GM18508 (cell line): ENCODE measurements around the gene ACOT11.
"Not testable (repeated sequence)": the region's sequence is repeated elsewhere in the genome, so short reads cannot be mapped to it uniquely, and the experiment has no call there.

Experiments used
- ATAC-seq: cut with Tn5 transposase; IDR thresholded peaks from one replicate; pipeline ENCODE4 v1.9.1; 2021; ENCODE audit warnings: moderate number of reproducible peaks; ENCODE audit not compliant: insufficient read depth, unreplicated experiment

ACOT11 gene

DNA sequence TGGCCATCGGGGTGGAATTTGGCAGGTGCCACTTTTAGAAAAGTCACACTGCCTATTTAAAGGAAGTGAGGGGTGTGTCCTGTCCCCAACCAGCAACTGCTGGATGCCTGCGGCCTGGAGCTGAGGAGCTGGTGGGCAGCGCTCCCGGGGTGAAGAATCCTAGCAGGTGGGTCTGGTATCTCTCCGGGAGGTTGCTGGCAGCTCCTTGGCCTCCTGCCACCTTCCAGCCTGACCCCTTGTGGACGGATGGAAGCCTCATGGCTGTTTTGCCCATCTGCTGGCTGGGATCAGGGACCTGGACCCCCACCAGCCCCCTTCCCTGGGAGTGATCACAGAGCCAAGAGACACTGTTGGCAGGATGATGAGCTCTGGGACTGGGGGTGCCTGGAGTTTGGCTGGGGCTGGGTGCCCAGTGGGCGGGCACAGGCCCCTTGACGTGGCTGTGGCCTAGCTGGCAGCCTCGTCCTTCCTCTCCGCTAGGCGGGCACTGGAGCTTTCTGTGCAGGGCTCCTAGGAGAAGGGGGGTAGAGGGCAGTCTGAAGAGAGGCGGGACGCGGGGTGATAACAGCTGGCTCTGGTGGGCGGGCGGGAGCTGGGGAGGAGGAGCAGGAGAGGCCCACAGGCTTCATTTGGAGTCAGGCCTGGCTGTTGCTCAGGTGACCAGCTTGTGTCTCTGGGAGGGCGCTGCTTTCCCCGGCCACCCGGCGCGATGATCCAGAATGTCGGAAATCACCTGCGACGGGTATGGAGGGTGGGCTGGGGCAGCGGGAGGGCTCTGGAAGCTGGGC, at the start of gene ACOT11:
Gene ACOT11, plus strand, starts transcription at position 628 of the 788 bp plus-strand sequence. Its CDS starts 82 bp downstream, at position 710.
- no peak for ATAC-seq

DNA sequence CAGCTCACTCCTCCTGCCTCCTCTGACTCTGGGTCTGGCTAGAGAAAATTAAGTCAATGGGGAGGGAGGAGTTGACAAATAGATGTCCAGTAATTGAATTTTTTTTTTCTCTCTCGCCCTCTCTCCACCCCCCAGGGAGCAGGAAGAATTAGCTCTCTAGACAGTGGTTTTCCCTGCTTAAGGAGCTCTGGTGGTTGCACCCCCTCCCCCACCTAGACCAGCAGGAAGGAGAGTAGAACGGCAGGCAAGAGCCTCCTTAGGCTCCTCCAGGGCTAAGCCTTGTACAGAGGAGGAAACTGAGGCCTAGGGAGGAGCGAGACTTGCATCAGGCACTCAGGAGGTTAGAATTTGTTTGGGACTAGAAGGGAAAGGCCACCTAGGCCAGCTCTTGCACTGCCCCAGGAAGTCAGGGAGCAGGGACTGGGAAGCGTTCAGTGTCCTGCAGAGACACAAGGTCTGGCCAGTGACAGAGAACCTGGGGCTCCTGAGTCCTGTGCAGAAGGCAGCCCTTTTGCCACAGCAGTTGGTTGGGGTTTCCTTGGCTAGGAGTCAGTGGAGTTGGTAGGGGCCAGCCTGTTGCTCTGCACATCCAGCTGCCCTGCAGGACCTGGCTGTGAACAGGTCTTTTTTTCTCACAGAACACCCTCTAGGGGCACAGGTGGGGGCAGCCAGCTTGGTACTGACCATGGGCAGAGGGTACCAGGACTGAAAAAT, 49.5 kb upstream of the ACOT11 start:
- ATAC-seq = no peak

DNA sequence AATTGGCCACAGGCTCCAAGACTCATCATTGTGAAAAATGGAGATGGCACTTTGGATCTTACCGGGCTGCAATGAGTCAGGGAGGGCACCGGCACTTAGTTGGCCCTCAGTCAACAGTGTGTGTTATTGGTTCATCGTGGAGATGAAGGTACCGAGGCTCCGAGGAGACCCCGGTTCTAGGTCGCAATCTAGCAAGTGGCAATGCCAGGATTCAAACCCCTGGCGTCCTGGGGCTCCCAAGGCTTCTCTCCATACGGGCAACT, 49.0 kb upstream of the ACOT11 start:
- ATAC-seq = no peak

DNA sequence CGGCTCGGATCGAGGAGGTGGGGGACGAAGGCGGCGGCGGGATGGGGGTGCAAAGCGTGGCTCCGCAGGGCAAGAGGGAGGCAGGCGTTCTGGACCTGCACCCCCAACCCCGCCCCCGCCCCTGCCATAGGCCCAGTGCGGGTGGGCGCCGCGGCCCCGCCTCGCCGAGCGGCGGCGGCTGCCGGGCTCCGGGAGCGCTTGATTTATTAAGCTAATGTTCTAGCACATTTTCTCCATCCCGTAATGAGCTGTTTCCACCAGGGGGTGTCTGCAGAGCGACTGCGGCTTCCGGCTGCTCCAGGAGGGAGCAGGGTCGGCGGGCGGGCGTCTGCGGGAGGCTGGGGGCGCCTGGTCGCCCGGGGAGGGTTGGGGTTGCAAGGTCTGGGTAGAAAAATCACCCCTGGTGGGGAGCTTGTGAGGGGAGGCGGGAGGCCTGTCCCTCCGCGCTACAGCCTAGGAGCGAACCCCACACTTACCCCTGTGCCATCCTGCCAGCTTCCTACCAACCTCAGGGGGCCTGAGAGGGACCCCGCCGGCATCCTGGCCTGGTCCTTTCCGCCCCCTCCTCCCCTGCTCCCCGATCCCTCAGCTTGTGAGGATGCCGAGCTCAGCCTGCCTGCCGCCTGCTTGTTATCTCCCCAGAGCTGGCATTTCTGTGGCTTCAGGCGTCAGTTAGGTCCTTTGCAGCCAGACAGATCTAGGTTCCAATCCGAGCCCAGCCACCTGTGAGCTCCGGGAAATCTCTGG, 48.5 kb upstream of the ACOT11 start:
- no peak for ATAC-seq

DNA sequence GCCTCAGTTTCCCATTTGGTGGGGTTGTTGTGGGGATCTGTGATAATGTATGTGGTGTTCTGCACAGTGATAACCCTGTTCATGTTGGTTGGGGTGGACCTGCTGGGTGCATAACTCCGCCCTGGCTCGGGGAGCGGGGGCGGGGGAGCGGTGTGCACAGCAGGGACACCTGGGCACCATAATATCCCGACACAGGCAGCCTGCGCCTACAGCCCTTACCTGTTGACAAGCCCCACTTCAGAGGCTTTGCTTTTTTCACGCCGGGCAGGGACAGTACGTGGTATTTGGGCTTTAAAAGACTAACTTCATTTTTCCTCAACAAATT, 48.0 kb upstream of the ACOT11 start:
- ATAC-seq = no peak

DNA sequence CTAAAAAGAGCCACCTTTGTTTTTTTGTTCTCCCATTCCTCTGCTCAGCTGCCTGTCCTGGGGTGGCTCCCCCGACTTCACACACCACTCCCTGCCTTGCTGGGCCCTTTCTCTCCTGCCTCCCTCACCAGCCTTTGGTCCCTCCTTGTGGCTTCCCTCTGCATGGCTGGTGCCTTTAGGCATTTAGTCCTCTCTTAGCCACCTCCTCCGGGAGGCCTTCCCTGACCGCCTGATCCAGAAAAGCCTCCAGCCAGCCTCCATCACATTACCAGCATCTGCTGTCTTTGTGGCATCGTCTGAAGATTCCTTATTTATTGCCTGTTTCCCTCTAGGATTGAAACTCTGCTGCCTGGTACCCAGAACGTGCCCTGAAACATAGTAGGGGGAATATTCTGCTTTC, 46.2 kb upstream of the ACOT11 start:
- ATAC-seq = no peak

DNA sequence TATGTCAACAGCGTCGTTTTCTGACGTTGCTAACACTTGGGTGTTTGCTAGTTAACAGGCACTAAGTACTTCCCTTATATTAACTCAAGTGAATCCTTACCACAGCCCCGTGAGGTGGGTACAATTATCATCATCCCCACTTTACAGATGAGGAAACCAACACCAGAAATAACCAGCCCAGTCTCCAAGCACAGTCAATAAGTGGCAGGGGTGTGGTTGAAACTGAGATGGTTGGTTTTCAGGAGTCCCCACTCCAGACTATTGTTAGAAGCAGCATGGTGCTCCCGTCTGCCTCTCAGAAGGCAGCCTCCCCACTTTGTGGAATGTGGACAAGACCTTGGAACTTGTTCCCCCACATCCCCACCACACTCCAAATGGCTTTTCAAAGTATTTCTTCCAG, 45.7 kb upstream of the ACOT11 start:
- ATAC-seq = no peak

DNA sequence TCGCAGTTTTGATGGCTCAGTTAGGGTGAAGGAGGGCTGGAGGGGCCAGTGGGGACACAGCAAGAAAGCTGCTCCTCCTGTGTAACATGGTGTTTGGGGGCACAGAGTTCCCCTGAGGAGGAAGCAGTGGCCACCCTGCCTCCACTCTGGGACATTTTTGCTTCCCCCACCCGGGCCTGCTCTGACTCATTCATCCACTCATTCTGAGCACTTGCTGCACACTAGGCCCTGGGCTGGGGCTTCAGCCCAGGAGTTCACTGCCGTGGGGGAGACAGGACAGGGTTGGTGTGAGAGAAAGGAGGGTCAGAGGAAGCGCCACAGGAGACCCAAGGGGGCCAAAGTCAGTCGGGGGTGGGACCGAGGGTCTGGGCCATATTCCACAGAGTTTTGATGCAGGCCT, 41.4 kb upstream of the ACOT11 start:
- ATAC-seq = no peak

DNA sequence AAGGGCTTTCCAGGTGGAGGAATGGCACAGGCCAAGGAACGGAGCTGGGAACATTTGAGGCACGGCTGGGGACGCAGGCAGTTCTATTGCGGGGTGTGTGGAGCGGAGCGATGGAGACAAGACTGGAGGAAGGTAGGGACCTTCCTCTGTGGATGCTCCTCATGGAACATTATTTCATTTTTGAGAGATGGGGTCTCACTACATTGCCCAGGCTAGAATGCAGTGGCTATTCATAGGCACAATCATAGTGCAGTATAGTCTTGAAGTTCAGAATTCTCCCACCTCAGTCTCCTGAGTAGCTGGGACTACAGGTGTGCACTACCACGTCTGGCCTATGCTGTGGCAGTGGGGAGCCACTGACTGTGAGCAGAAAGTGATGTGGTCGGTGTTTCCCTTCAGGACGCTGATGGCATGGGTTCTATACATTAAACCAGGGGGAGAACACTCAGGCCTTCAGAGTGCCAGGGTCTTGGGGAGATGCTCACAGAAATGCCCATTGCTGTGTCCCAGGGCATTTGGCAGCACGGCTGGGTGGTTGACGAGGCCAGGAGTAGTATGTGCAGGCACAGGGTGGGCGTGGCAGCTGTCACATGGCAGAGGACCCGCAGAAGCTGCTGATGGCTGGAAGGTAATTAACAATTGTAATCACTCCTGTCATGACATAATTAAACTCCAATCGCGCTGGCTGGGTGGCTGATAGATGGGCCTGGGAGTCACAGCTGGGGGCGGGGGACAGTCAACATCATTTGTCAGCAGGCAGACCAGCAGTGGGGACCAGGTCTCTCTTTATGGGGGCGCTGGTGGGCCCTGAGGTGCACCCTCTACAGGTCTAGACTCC, 40.8 kb upstream of the ACOT11 start:
- no peak for ATAC-seq

DNA sequence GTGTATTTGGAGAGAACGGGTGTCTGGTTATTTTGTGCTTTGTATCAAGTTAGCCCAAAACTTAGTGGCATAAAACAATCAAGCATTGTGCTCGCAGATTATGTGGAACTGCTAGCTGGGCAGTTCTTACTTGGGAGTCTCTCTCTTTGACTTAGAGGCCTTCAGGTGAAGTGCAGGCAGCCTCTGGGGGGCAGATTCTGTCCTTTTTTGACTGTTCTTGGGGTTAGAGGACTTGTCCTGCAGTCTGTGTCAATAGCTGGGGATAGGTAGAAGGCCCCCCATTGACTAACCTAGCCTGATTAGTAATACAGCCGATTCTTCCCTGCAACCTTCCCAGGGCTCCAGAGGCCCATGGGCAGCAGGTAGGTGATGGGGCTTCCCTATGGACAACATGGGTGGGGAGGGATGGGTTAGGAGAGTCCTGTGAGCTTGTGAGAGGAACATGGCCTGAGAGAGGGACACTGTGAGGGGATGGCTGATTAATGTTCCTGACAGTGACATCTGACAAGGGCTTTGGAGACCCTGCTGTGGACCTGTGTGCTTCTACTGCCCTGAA, 37.2 kb upstream of the ACOT11 start:
- ATAC-seq = no peak

DNA sequence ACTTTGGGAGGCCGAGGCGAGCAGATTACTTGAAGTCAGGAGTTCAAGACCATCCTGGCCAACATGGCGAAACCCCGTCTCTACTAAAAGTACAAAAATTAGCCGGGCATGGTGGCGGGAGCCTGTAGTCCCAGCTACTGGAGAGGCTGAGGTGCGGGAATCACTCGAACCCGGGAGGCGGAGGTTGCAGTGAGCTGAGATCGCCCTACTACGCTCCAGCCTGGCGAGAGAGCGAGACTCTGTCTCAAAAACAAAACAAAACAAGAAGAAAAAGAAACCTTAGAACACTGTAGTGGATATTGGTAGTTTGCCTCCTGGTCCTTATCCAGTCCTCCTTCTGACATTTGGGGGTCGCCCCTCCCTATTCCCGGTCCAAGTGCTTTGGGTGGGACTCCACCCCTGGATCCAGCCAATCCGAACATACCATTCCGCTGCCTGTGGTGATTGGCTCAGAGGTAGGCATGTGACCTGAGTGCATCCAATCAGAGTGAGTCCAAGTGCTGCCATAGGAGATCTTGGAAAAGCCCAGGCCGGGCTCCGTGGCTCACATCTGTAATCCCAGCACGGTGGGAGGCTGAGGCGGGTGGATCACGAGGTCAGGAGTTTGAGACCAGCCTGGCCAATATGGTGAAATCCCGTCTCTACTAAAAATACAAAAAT, 34.0 kb upstream of the ACOT11 start:
- not testable (repeated sequence) for ATAC-seq

DNA sequence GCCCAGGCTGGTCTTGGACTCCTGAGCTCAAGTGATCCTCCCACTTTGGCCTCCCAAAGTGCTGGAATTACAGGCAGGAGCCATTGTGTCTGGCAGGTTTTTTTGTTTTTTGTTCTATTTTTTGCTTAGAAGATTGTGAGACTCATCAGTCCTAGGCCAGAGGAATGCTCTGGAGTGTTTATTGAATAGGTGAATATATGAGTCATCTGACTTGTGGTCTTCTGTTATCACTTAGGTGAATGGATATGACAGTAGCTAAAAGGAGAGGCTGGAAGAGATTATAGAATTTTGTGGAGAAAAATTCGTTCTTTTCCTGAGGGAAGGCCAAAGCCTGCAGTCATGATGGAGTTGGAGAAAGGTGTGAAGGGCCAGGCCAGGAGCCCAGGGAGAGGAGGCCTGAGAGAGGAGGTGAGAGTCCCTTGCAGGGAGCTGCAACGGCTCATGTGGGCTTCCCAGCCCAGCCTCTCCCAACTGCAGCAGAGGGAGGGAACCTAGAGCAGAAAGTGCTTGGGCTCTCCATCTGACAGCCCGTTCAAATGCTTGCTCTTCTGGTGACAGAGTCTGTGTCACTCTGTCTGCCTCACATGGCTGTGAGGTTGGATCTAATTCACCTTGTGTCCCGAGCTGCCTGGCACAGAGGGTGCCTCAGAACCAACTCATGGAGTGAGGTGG, 31.6 kb upstream of the ACOT11 start:
- ATAC-seq = no peak

DNA sequence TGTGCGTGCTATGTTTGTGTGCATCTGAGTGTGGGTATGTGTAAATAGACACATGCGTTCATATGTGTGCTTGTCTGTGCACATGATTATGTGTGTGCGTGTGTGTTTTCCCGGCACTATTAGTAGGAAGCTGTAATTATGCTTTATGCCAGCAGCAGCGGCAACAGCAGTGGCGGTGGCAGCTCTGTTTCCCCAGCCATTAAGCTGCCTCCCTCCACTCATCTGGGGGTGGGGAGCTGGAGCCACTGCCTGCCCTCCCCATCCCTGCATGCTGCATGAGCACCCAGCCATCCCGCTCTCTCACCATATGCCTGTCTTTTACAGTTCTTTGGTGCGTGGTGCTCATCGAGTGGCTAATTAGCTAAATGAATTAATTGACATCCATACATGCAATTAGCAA, 30.5 kb upstream of the ACOT11 start:
- ATAC-seq = no peak

DNA sequence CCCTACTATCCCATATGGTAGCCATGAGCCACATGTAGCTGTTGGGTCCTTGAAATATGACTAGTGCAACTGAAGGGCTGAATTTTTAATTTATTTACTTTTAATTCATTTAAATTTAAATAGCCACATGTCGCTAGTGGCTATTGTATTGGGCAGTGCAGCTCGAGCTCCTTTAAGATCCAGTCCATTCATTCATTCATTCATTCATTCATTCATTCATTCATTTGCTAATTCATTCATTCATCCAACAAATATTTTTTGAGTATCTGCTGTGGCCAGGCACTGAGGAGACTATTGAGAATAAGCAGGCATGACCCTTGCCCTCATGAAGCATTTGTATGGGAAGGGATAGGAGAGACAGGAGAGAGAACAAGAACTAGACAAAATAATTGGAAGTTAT, 29.5 kb upstream of the ACOT11 start:
- ATAC-seq = no peak

DNA sequence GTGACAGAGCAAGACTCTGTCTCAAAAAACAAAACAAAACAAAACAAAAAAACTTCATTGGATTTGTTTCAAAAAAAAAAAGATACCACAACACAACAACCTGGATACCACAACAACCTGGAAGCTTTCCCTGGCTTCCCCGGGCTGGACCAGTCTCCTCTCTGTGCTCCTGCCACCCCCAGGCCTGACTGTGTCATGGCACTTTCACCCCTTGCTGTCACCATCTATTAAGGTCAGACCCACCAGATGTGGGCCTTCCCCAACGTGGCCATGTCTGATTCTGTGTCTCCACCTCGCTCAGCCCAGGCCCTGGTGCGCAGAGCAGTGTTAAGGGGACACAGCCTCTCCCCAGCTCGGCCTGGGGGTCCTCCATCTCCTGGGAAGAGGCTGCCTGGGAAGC, 28.3 kb upstream of the ACOT11 start:
- no peak for ATAC-seq

DNA sequence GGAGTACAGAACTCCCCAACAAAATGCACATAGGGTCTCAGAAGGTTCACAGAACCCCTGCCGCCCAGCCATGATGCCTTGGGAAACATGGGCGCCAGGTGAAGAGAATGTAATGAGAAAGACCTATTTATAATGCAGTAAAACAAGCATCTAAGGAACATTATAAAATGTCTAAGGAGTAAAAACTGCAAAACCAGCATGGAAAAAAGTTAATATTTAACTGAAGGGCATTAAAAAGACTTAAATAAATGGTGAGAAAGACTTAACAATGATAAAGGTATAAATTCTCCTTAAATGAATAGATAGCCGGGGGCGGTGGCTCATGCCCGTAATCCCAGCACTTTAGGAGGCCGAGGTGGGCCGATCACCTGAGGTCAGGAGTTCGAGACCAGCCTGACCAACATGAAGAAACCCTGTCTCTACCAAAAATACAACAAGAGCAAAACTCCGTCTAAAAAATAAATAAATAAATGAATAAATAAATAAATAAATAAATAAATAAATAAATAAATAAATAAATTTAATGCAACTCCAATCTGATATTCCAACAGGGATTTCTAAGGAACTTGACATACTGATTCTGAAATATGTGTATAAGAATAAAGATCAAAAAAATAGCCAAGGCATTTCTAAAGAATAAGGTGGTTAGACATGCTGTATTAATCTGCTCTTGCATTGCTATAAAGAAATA, 27.3 kb upstream of the ACOT11 start:
- no peak for ATAC-seq

DNA sequence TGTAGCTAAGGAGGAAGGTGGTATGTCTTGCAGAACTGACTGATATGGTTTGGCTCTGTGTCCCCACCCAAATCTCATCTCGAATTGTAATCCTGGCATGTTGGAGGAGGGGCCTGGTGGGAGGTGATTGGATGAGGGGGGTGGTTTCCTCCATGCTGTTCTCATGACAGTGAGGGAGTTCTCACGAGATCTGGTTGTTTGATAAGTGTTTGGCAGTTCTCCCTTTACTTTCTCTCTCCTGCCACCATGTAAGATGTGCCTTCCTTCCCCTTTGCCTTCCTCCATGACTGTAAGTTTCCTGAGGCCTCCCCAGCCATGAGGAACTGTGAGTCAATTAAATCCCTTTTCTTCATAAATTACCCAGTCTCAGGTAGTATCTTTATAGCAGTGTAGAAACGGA, 21.5 kb upstream of the ACOT11 start:
- ATAC-seq = not testable (repeated sequence)

DNA sequence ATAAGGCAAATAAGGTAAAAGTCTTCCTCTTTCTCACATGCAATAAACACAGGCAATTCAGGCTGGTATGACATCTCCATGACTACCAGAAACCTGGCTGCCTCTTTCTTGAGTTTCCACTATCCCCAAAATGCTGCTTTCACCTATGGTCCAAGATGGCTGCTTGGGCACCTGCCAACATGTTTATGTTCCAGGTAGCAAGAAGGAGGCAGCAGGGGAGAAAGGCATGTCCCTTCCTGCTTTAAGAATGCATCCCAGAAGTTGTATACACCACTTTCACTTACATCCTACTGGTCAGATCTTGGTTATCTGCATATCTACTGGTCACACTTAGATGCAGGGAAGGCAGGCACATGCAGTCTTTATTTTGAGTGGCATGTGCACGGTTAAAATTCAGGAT, 19.4 kb upstream of the ACOT11 start:
- ATAC-seq = no peak

DNA sequence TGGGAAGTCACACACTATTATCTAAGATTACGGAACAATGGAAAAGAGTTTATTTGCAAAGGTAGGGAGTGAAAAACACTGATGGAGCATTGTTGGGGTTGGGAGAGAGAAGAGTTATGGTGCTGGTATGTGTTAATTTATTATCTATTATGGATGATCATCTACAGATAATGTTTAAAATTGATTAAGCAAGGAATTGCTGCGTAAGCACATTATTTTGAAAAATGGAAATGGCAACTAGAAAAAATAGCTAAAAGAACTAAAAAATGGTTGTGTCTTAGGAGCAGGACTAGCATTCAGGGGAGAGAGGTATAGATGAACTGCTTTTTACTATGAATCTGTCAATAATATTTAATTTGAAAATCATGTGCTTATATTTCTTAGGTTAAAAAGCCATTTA, 16.0 kb upstream of the ACOT11 start:
- ATAC-seq = no peak
